Smooth muscle cell (in vitro differentiated cells): Measurements from ENCODE around the gene CBLN3. TPM values are rescaled to one million over a fixed set of nuclear protein-coding genes. Genes with fewer than 3 reads are reported as not detected.

Source experiments
- DNase-seq: peaks from one replicate; lab custom pipeline; 2025; ENCODE audit not compliant: unreplicated experiment; lab: John Stamatoyannopoulos, UW
- H2AFZ ChIP-seq: fragments of 200-600 bp; sonication (generic); 2 replicates; pipeline ENCODE4 v1.6.0; 2016; ENCODE audit warnings: antibody characterized with exemption, low read depth, mild to moderate bottlenecking
- H3F3A ChIP-seq: fragments of 200-600 bp; sonication (generic); 2 replicates; pipeline ENCODE4 v1.6.0; 2017; ENCODE audit warnings: antibody characterized with exemption, low read depth
- H3K27ac ChIP-seq: fragments of 200-600 bp; sonication (generic); 2 replicates; pipeline ENCODE4 v1.5.1; 2016; ENCODE audit warnings: low read depth, mild to moderate bottlenecking
- H3K27me3 ChIP-seq: fragments of 200-600 bp; sonication (generic); 2 replicates; pipeline ENCODE4 v1.6.1; 2016; ENCODE audit warnings: low read depth, mild to moderate bottlenecking
- H3K36me3 ChIP-seq: fragments of 200-600 bp; sonication (generic); 2 replicates; pipeline ENCODE4 v1.5.1; 2016; ENCODE audit warnings: low read depth
- H3K4me1 ChIP-seq: fragments of 200-600 bp; sonication (generic); 2 replicates; pipeline ENCODE4 v1.5.1; 2016; ENCODE audit warnings: low read depth
- H3K4me2 ChIP-seq: fragments of 200-600 bp; sonication (generic); 2 replicates; pipeline ENCODE4 v1.6.0; 2016; ENCODE audit warnings: mild to moderate bottlenecking
- H3K4me3 ChIP-seq: fragments of 200-600 bp; sonication (generic); 2 replicates; pipeline ENCODE4 v1.5.1; 2016; ENCODE audit warnings: mild to moderate bottlenecking
- H3K79me2 ChIP-seq: fragments of 200-600 bp; sonication (generic); 2 replicates; pipeline ENCODE4 v1.6.0; 2016; ENCODE audit warnings: low read depth, mild to moderate bottlenecking
- H3K9ac ChIP-seq: fragments of 200-600 bp; sonication (generic); 2 replicates; pipeline ENCODE4 v1.6.0; 2016; ENCODE audit warnings: low read depth
- H3K9me3 ChIP-seq: fragments of 200-600 bp; sonication (generic); replicated peaks from 2 replicates; pipeline ENCODE4 v1.5.1; 2016; ENCODE audit warnings: low read depth
- H4K20me1 ChIP-seq: fragments of 200-600 bp; sonication (generic); 2 replicates; pipeline ENCODE4 v1.6.0; 2016; ENCODE audit warnings: low read depth
- WGBS: methylation state at CpG from one replicate; pipeline ENCODE4 v1.1.7; 2016; ENCODE audit warnings: low lambda C conversion rate; 5-methylcytosine and 5-hydroxymethylcytosine counted together
- polyA plus RNA-seq: library from polyadenylated mRNA; unstranded; fragments of >200 nt; fragmentation: Nextera tagmentation; extraction: Ambion mirVana; gene quantifications from 2 replicates; pipeline ENCODE4 v1.2.1, GENCODE V29; 2016
- total RNA-seq: library from RNA; depleted of rRNA; stranded (reverse); fragments of >200 nt; gene quantifications from 2 replicates; pipeline ENCODE4 v1.2.3, GENCODE V29; 2014
- TF ChIP-seq, protein P1 (sequence below): fragments of 200-600 bp; sonication (generic); IDR thresholded peaks from 2 replicates; pipeline ENCODE4 v1.5.1; 2017; ENCODE audit warnings: borderline replicate concordance, mild to moderate bottlenecking, antibody characterized with exemption; ENCODE audit not compliant: insufficient read depth, poor library complexity, severe bottlenecking

CBLN3 gene
- total and polyA plus RNA-seq, 2 experiments from 2014 or later, result 1.1 to 1.6 TPM

GRCh38 chr14:24417832-24418491 lies 11.5 kb downstream of the CBLN3 start:
- TF ChIP-seq, protein P1, sequence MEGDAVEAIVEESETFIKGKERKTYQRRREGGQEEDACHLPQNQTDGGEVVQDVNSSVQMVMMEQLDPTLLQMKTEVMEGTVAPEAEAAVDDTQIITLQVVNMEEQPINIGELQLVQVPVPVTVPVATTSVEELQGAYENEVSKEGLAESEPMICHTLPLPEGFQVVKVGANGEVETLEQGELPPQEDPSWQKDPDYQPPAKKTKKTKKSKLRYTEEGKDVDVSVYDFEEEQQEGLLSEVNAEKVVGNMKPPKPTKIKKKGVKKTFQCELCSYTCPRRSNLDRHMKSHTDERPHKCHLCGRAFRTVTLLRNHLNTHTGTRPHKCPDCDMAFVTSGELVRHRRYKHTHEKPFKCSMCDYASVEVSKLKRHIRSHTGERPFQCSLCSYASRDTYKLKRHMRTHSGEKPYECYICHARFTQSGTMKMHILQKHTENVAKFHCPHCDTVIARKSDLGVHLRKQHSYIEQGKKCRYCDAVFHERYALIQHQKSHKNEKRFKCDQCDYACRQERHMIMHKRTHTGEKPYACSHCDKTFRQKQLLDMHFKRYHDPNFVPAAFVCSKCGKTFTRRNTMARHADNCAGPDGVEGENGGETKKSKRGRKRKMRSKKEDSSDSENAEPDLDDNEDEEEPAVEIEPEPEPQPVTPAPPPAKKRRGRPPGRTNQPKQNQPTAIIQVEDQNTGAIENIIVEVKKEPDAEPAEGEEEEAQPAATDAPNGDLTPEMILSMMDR, result no peak
- no peaks in the 10 kb centered on the region for H3K4me1 ChIP-seq
- no peaks in the 10 kb centered on the region for H3K79me2 ChIP-seq
- no peak overlapping the region for H3K4me2 ChIP-seq
- no peaks in the 10 kb centered on the region for H3K36me3 ChIP-seq
- no peaks in the 10 kb centered on the region for H3K9me3 ChIP-seq
- no peak overlapping the region for H3K9ac ChIP-seq
- WGBS, result 88% methylated on average over 6 of the region's 6 CpGs
- H3K4me3 ChIP-seq, result no peak overlapping the region
- no peak for DNase-seq
- H4K20me1 ChIP-seq, result no peaks in the 10 kb centered on the region
- H3F3A ChIP-seq, result peaks cover 10% of the 10 kb centered on the region
- no peak overlapping the region for H2AFZ ChIP-seq
- no peaks in the 10 kb centered on the region for H3K27me3 ChIP-seq
- no peak overlapping the region for H3K27ac ChIP-seq

DNA sequence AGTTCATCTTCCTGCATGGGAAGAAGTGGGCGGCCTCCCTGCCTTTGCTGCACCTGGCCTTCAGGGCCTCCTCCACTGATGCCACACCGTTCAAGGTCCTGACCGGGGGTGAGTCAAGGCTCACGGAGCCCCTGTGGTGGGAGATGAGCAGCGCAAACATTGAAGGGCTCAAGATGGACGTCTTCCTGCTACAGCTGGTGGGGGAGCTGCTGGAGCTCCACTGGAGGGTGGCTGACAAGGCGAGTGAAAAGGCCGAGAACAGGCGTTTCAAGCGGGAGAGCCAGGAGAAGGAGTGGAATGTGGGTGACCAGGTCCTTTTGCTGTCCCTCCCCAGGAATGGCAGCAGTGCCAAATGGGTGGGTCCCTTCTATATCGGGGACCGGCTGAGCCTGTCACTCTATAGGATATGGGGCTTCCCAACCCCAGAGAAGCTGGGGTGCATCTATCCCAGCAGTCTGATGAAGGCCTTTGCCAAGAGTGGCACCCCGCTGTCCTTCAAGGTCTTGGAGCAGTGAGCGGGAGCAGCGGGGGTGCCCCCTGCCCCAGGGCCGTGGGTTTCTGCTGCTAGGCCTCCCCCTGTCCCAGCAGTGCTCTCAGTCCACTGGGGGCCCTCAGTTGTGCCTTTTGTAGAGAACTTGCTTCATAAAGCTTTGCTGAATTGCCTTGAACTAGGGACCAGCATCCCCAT lies 12.4 kb downstream of the CBLN3 start:
- H3K27me3 ChIP-seq, result no peaks in the 10 kb centered on the region
- H4K20me1 ChIP-seq, result no peaks in the 10 kb centered on the region
- no peaks in the 10 kb centered on the region for H3K79me2 ChIP-seq
- H3K4me3 ChIP-seq, result no peak overlapping the region
- TF ChIP-seq, protein P1, result no peak
- no peaks in the 10 kb centered on the region for H3K36me3 ChIP-seq
- H3K9me3 ChIP-seq, result no peaks in the 10 kb centered on the region
- H3K27ac ChIP-seq, result no peak overlapping the region
- no peak for DNase-seq
- H2AFZ ChIP-seq, result no peak overlapping the region
- H3K4me1 ChIP-seq, result no peaks in the 10 kb centered on the region
- WGBS, result 95% methylated on average over 16 of the region's 16 CpGs
- H3F3A ChIP-seq, result peaks cover 6% of the 10 kb centered on the region
- no peak overlapping the region for H3K4me2 ChIP-seq
- no peak overlapping the region for H3K9ac ChIP-seq

DNA sequence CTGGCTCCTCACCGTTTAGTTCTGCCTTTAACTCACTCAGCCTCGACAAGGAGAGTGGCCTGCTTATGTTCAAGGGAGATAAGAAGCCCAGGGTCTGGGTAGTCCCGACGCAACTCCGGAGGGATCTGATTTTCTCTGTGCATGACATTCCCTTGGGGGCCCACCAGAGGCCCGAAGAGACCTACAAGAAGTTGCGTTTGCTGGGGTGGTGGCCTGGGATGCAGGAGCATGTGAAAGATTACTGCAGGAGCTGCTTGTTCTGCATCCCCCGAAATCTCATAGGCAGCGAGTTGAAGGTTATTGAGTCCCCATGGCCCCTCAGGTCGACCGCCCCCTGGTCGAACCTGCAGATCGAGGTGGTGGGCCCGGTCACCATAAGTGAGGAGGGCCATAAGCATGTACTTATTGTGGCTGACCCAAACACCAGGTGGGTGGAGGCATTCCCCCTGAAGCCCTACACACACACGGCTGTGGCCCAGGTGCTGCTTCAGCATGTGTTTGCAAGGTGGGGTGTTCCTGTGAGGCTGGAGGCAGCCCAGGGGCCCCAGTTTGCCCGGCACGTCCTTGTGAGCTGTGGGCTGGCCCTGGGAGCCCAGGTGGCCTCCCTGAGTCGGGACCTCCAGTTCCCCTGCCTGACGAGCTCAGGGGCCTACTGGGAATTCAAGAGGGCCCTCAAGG lies 13.1 kb downstream of the CBLN3 start:
- Histone ChIP-seq H3K4me3 (no peak overlapping the region), H3K27me3 (no peaks in the 10 kb centered on the region), H4K20me1 (no peaks in the 10 kb centered on the region), H3K27ac (no peak overlapping the region), H3K79me2 (no peaks in the 10 kb centered on the region), H3K4me1 (no peaks in the 10 kb centered on the region), H3F3A (peaks cover 6% of the 10 kb centered on the region), H3K9ac (no peak overlapping the region), H3K9me3 (no peaks in the 10 kb centered on the region), H2AFZ (no peak overlapping the region), H3K36me3 (no peaks in the 10 kb centered on the region), H3K4me2 (no peak overlapping the region)
- DNase-seq, result no peak
- WGBS, result 72% methylated on average over 19 of the region's 19 CpGs
- TF ChIP-seq, protein P1, result no peak
